Neural cell (in vitro differentiated cells): Measurements from ENCODE around the gene POLE. TPM values are rescaled to one million over a fixed set of nuclear protein-coding genes. Genes with fewer than 3 reads are reported as not detected.

Source experiments
- H2AFZ ChIP-seq: fragments of 200-600, 300-800 bp; sonication (generic), shearing (Covaris generic); 2 replicates; pipeline ENCODE4 v1.6.0; 2014; ENCODE audit warnings: low read depth, mild to moderate bottlenecking, antibody characterized with exemption, low read length, moderate library complexity
- H3F3A ChIP-seq: fragments of 200-600 bp; shearing (Covaris generic); 2 replicates; pipeline ENCODE4 v1.6.1; 2016; ENCODE audit warnings: mild to moderate bottlenecking, moderate library complexity, mixed read lengths, antibody characterized with exemption, low read length; ENCODE audit not compliant: insufficient read depth, poor library complexity, severe bottlenecking
- H3K27ac ChIP-seq: fragments of 200-600, 300-800 bp; sonication (generic), shearing (Covaris generic); 2 replicates; pipeline ENCODE4 v1.5.1; 2014; ENCODE audit warnings: mild to moderate bottlenecking, low read length, moderate library complexity
- H3K27me3 ChIP-seq: fragments of 300-800, 200-600 bp; sonication (generic), shearing (Covaris generic); 2 replicates; pipeline ENCODE4 v1.6.0; 2014; ENCODE audit warnings: mild to moderate bottlenecking, low read depth, low read length, moderate library complexity; ENCODE audit not compliant: insufficient read depth
- H3K36me3 ChIP-seq: fragments of 300-800, 200-600 bp; sonication (generic), shearing (Covaris generic); 2 replicates; pipeline ENCODE4 v1.5.1; 2014; ENCODE audit warnings: mild to moderate bottlenecking, antibody characterized with exemption, low read length, moderate library complexity; ENCODE audit not compliant: insufficient read depth
- H3K4me2 ChIP-seq: fragments of 300-800, 200-600 bp; sonication (generic), shearing (Covaris generic); 2 replicates; pipeline ENCODE4 v1.6.0; 2014; ENCODE audit warnings: mild to moderate bottlenecking, low read length
- H3K4me3 ChIP-seq: fragments of 300-800, 200-600 bp; sonication (generic), shearing (Covaris generic); 2 replicates; pipeline ENCODE4 v1.5.1; 2014; ENCODE audit warnings: mild to moderate bottlenecking, low read length, moderate library complexity
- H3K79me2 ChIP-seq: fragments of 200-600 bp; shearing (Covaris generic); replicated peaks from 2 replicates; pipeline ENCODE4 v1.6.0; 2014; ENCODE audit warnings: mild to moderate bottlenecking, low read length, moderate library complexity; ENCODE audit not compliant: insufficient read depth
- H3K9ac ChIP-seq: fragments of 300-800, 200-600 bp; sonication (generic), shearing (Covaris generic); 2 replicates; pipeline ENCODE4 v1.6.1; 2016; ENCODE audit warnings: mild to moderate bottlenecking, low read length, mixed read lengths
- H3K9me2 ChIP-seq: fragments of 200-600 bp; shearing (Covaris generic); 2 replicates; pipeline ENCODE4 v1.6.1; 2016; ENCODE audit warnings: mild to moderate bottlenecking, low read length, mixed read lengths; ENCODE audit not compliant: insufficient read depth
- H3K9me3 ChIP-seq: fragments of 200-600, 300-800 bp; sonication (generic), shearing (Covaris generic); 2 replicates; pipeline ENCODE4 v1.6.1; 2016; ENCODE audit warnings: mild to moderate bottlenecking, mixed run types, low read length, moderate library complexity, mixed read lengths
- H4K20me1 ChIP-seq: fragments of 200-600 bp; shearing (Covaris generic); 2 replicates; pipeline ENCODE4 v1.6.1; 2016; ENCODE audit warnings: mild to moderate bottlenecking, mixed run types; ENCODE audit not compliant: insufficient read depth
- EP300 ChIP-seq: fragments of 450-650 bp; conservative IDR thresholded peaks from 2 replicates; pipeline ENCODE4 v1.6.1; 2014; ENCODE audit warnings: antibody characterized with exemption, mild to moderate bottlenecking, moderate library complexity; ENCODE audit not compliant: poor library complexity, severe bottlenecking
- EZH2 ChIP-seq: fragments of 200-600, 300-800 bp; shearing (Covaris generic), sonication (generic); IDR thresholded peaks from 2 replicates; pipeline ENCODE4 v1.6.1; 2014; ENCODE audit warnings: antibody characterized with exemption, low read length, borderline replicate concordance, mild to moderate bottlenecking; ENCODE audit not compliant: insufficient read depth, poor library complexity, severe bottlenecking
- MXI1 ChIP-seq: fragments of 450-650 bp; conservative IDR thresholded peaks from 2 replicates; pipeline ENCODE4 v1.6.1; 2014; ENCODE audit warnings: antibody characterized with exemption, mild to moderate bottlenecking; ENCODE audit not compliant: poor library complexity, severe bottlenecking
- POLR2AphosphoS5 ChIP-seq: IDR thresholded peaks from 2 replicates; pipeline ENCODE4 v1.6.1; 2012
- RAD21 ChIP-seq: fragments of 450-650 bp; conservative IDR thresholded peaks from 2 replicates; pipeline ENCODE4 v1.6.1; 2014; ENCODE audit warnings: antibody characterized with exemption, mild to moderate bottlenecking, moderate library complexity
- SMC3 ChIP-seq: fragments of 450-650 bp; conservative IDR thresholded peaks from 2 replicates; pipeline ENCODE4 v1.6.1; 2014; ENCODE audit warnings: antibody characterized with exemption, mild to moderate bottlenecking, moderate library complexity; ENCODE audit not compliant: poor library complexity
- TAF1 ChIP-seq: IDR thresholded peaks from 2 replicates; pipeline ENCODE4 v1.6.1; 2012; ENCODE audit warnings: low read depth
- polyA plus RNA-seq: library from polyadenylated mRNA; depleted of rRNA; stranded (reverse); fragments of >200 nt; gene quantifications from 2 replicates; pipeline ENCODE4 v1.2.3, GENCODE V29; 2014
- TF ChIP-seq, protein P1 (sequence below): fragments of 450-650 bp; IDR thresholded peaks from 2 replicates; pipeline ENCODE4 v1.5.1; 2014; ENCODE audit warnings: antibody characterized with exemption, mild to moderate bottlenecking, moderate library complexity; ENCODE audit not compliant: poor library complexity, severe bottlenecking
- TF ChIP-seq, protein P2 (sequence below): IDR thresholded peaks from 2 replicates; pipeline ENCODE4 v1.6.1; 2012; ENCODE audit warnings: borderline replicate concordance

Gene POLE
- polyA plus RNA-seq, 1 donor from 2014 or later: 8.5 TPM

DNA sequence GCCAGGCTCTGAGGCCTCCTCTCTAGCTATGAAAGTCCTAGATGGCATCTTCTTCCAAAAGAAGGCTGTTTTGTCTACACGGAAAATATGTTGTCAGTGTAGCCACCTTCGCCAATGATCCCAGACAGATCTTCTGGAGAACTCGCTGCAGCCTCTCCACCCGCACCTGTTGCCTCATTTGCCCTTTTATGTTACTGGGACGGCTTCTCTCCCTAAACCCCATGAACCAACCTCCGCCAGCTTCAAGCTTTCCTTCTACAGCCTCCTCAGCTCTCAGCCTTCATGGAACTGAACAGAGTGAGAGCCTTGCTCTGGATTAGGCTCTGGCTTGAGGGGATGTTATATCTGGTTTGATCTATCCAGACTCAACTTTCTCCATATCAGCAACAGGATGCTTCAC lies 57.8 kb downstream of the POLE start:
- no peak overlapping the region for H3K4me3 ChIP-seq
- H2AFZ ChIP-seq: no peak overlapping the region
- no peak overlapping the region for H3K4me2 ChIP-seq
- no peaks in the 10 kb centered on the region for H3K9me3 ChIP-seq
- H3K9me2 ChIP-seq: no peaks in the 10 kb centered on the region
- H4K20me1 ChIP-seq: no peaks in the 10 kb centered on the region
- H3K79me2 ChIP-seq: no peaks in the 10 kb centered on the region
- H3K27me3 ChIP-seq: no peaks in the 10 kb centered on the region
- no peaks in the 10 kb centered on the region for H3K36me3 ChIP-seq
- H3K27ac ChIP-seq: no peak overlapping the region
- H3K9ac ChIP-seq: no peak overlapping the region
- TF ChIP-seq RAD21 (no peak), TAF1 (no peak), SMC3 (no peak), EP300 (no peak), MXI1 (no peak), EZH2 (no peak), POLR2AphosphoS5 (no peak)
- TF ChIP-seq, protein P1, sequence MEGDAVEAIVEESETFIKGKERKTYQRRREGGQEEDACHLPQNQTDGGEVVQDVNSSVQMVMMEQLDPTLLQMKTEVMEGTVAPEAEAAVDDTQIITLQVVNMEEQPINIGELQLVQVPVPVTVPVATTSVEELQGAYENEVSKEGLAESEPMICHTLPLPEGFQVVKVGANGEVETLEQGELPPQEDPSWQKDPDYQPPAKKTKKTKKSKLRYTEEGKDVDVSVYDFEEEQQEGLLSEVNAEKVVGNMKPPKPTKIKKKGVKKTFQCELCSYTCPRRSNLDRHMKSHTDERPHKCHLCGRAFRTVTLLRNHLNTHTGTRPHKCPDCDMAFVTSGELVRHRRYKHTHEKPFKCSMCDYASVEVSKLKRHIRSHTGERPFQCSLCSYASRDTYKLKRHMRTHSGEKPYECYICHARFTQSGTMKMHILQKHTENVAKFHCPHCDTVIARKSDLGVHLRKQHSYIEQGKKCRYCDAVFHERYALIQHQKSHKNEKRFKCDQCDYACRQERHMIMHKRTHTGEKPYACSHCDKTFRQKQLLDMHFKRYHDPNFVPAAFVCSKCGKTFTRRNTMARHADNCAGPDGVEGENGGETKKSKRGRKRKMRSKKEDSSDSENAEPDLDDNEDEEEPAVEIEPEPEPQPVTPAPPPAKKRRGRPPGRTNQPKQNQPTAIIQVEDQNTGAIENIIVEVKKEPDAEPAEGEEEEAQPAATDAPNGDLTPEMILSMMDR: no peak
- TF ChIP-seq, protein P2, sequence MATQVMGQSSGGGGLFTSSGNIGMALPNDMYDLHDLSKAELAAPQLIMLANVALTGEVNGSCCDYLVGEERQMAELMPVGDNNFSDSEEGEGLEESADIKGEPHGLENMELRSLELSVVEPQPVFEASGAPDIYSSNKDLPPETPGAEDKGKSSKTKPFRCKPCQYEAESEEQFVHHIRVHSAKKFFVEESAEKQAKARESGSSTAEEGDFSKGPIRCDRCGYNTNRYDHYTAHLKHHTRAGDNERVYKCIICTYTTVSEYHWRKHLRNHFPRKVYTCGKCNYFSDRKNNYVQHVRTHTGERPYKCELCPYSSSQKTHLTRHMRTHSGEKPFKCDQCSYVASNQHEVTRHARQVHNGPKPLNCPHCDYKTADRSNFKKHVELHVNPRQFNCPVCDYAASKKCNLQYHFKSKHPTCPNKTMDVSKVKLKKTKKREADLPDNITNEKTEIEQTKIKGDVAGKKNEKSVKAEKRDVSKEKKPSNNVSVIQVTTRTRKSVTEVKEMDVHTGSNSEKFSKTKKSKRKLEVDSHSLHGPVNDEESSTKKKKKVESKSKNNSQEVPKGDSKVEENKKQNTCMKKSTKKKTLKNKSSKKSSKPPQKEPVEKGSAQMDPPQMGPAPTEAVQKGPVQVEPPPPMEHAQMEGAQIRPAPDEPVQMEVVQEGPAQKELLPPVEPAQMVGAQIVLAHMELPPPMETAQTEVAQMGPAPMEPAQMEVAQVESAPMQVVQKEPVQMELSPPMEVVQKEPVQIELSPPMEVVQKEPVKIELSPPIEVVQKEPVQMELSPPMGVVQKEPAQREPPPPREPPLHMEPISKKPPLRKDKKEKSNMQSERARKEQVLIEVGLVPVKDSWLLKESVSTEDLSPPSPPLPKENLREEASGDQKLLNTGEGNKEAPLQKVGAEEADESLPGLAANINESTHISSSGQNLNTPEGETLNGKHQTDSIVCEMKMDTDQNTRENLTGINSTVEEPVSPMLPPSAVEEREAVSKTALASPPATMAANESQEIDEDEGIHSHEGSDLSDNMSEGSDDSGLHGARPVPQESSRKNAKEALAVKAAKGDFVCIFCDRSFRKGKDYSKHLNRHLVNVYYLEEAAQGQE: no peak
- no peaks in the 10 kb centered on the region for H3F3A ChIP-seq

DNA sequence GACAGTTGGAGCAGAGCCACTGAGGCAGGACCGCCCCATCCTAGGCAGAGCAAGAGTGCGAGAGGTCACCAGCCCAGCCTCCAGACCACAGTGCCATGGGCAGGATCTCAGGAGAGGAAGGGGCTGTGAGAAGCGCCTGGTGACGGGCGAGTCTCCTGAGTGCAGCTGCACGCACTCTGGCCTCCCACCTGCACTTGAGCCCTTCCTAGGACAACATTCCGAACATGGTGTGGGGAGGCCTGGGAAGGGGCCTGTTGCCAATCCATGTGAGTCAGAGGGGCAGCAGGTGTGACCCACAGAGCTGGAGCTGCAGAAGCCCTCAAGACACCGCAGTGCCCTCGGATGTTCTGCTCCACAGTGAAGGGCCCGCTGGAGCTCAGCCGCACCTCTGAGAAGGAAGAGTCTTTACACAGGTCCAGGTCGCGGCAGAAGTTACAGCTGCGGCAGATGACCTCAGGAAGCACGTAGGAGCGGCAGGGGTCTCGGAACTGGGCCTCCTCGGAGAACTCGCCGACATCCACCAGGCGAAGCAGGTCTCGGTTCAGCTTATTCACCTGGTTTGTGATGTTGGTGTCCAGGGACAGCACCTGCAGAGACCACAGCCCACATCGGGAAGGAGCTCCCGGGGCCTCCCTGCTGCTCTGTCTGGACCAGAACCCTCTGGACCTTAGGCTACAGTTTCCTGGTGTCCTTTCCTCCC lies 61.3 kb downstream of the POLE start:
- H3K27ac ChIP-seq: no peak overlapping the region
- no peaks in the 10 kb centered on the region for H3K36me3 ChIP-seq
- H3K9me3 ChIP-seq: no peaks in the 10 kb centered on the region

More for the DNA sequence above, 61.3 kb downstream of the POLE start:
- TF ChIP-seq, protein P1: no peak
- no peak for TF ChIP-seq EZH2
- no peak for TF ChIP-seq TAF1
- TF ChIP-seq, protein P2: no peak
- Histone ChIP-seq H4K20me1 (no peaks in the 10 kb centered on the region), H3K9me2 (no peaks in the 10 kb centered on the region), H3K4me3 (no peak overlapping the region), H3K27me3 (no peaks in the 10 kb centered on the region), H3K4me2 (no peak overlapping the region), H3F3A (no peaks in the 10 kb centered on the region), H3K79me2 (no peaks in the 10 kb centered on the region), H3K9ac (no peak overlapping the region), H2AFZ (no peak overlapping the region)
